Ishikawa (cell line): ENCODE data around the gene EVA1A.

Experiments used
- CEBPB ChIP-seq: IDR thresholded peaks from 2 replicates; pipeline ENCODE4 v1.6.1; 2012
- CREB1 ChIP-seq: IDR thresholded peaks from 2 replicates; pipeline ENCODE4 v1.6.1; 2012; ENCODE audit warnings: low read depth
- EGR1 ChIP-seq: IDR thresholded peaks from 2 replicates; pipeline ENCODE4 v1.6.1; 2012
- EP300 ChIP-seq: IDR thresholded peaks from 2 replicates; pipeline ENCODE4 v1.6.1; 2012; ENCODE audit warnings: borderline replicate concordance
- NFIC ChIP-seq: IDR thresholded peaks from 2 replicates; pipeline ENCODE4 v1.6.1; 2012
- RAD21 ChIP-seq: IDR thresholded peaks from 2 replicates; pipeline ENCODE4 v1.6.1; 2012; ENCODE audit warnings: low read depth
- REST ChIP-seq: IDR thresholded peaks from 2 replicates; pipeline ENCODE4 v1.6.1; 2012; ENCODE audit warnings: low read depth, mild to moderate bottlenecking
- TAF1 ChIP-seq: IDR thresholded peaks from 2 replicates; pipeline ENCODE4 v1.6.1; 2012; ENCODE audit warnings: low read depth, mild to moderate bottlenecking
- TCF12 ChIP-seq: IDR thresholded peaks from 2 replicates; pipeline ENCODE4 v1.6.1; 2012; ENCODE audit warnings: low read depth
- TEAD4 ChIP-seq: IDR thresholded peaks from 2 replicates; pipeline ENCODE4 v1.6.1; 2012
- USF1 ChIP-seq: IDR thresholded peaks from 2 replicates; pipeline ENCODE4 v1.6.1; 2012
- YY1 ChIP-seq: IDR thresholded peaks from 2 replicates; pipeline ENCODE4 v1.6.1; 2012; ENCODE audit warnings: low read depth
- ZBTB7A ChIP-seq: IDR thresholded peaks from 2 replicates; pipeline ENCODE4 v1.6.1; 2012; ENCODE audit warnings: low read depth
- TF ChIP-seq, protein P1 (sequence below): IDR thresholded peaks from 2 replicates; pipeline ENCODE4 v1.6.1; 2012

GRCh38 chr2:75538521-75539490 is 21.9 kb downstream of the EVA1A start:
- no peak for TF ChIP-seq EP300
- no peak for TF ChIP-seq REST
- no peak for TF ChIP-seq TEAD4
- no peak for TF ChIP-seq CREB1
- TF ChIP-seq, protein P1, sequence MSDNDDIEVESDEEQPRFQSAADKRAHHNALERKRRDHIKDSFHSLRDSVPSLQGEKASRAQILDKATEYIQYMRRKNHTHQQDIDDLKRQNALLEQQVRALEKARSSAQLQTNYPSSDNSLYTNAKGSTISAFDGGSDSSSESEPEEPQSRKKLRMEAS, result no peak
- no peak for TF ChIP-seq YY1
- TF ChIP-seq RAD21, result no peak
- TF ChIP-seq CEBPB, result no peak
- no peak for TF ChIP-seq TAF1
- no peak for TF ChIP-seq NFIC
- TF ChIP-seq ZBTB7A, result no peak
- TF ChIP-seq EGR1, result no peak
- TF ChIP-seq TCF12, result no peak
- no peak for TF ChIP-seq USF1
